Measurements from ENCODE around the gene SAMD14.

GRCh38 chr17:50170662-50171370, 40.9 kb upstream of the SAMD14 start:
- no peak for TF ChIP-seq CTCF (conservative IDR thresholded peaks at IDR 0.05; ENCODE audit: low read depth, low read length)
- TF ChIP-seq MXI1 (IDR thresholded peaks at IDR 0.05; ENCODE audit: borderline replicate concordance, low read depth, low read length) = no peak
